Measurements from ENCODE around the gene FAM135A. TPM values are rescaled to one million over a fixed set of nuclear protein-coding genes. Genes with fewer than 3 reads are reported as not detected.

FAM135A gene
- total RNA-seq, 3 donors from 2014 or later, result 42.1 to 63.3 (median 56.3) TPM

DNA sequence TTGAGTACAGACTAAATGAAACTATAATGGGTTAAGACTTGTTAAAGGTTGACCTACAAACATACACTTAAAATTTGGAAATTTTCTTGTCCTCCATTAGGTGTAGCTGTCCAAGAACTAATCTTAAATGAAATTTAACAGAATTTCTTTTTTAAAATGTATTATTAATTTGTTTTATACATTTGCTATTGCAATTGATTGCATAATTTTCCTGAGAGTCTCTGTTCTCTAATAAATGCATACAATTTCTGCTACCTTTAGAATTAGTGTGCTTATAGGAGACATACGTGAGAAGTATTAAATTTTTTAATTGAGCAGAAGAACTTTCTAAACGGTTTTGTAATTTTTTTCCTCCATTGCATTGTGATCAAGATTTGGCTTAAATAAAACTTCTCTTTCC, 1.5 kb downstream of the FAM135A start:
- Histone ChIP-seq H3K9me3 (no peaks in the 10 kb centered on the region), H3K4me1 (ENCODE audit: low read depth) (peaks cover 19% of the 10 kb centered on the region), H3K4me3 (peak overlapping the region; percentile 84), H3K36me3 (ENCODE audit: low read depth) (no peaks in the 10 kb centered on the region)
- intact Hi-C loops (cut with DNase I, micrococcal nuclease), result no loop called here
- DNase-seq (no peak), ATAC-seq (no peak)
- TF ChIP-seq, protein P1, sequence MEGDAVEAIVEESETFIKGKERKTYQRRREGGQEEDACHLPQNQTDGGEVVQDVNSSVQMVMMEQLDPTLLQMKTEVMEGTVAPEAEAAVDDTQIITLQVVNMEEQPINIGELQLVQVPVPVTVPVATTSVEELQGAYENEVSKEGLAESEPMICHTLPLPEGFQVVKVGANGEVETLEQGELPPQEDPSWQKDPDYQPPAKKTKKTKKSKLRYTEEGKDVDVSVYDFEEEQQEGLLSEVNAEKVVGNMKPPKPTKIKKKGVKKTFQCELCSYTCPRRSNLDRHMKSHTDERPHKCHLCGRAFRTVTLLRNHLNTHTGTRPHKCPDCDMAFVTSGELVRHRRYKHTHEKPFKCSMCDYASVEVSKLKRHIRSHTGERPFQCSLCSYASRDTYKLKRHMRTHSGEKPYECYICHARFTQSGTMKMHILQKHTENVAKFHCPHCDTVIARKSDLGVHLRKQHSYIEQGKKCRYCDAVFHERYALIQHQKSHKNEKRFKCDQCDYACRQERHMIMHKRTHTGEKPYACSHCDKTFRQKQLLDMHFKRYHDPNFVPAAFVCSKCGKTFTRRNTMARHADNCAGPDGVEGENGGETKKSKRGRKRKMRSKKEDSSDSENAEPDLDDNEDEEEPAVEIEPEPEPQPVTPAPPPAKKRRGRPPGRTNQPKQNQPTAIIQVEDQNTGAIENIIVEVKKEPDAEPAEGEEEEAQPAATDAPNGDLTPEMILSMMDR (IDR thresholded peaks at IDR 0.05), result no peak

DNA sequence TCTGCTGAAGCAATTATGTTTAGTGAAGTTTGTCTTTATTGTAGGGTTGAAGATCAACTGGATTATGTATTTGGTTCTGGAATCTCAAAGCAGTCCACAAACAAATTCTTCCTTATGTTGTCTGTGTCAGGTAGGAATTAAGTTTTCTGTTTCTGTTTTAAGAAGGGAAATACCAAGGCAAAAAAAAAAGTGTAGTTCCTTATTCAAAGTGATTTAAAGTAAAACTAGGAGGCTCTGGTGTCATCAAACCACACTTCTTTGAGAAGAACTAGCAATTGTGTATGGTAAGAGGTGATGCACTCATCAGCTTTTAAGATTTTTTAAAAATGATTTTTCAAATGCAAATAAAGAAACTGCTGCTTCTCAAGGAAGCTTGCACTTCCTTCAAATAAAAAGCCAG, 1.9 kb downstream of the FAM135A start:
- no peak for ATAC-seq

DNA sequence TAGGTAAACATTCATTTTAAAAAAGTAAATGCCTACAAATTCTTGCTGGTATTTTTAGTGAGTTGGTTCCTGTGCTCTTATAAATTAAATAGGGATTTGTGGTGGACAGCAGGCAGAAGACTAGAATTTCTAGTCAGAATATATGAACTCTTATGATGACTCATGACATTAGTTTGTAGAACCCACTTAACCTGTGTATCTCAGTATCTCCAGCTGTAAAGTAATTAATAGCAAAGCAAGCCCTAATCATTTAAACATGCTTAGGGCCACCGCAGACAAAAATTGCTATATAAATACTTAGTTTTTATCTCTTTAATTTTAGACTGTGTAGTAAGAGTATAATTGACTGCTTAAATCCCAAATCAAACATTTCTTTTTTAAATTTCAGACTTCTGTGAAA, 2.4 kb downstream of the FAM135A start:
- no peaks in the 10 kb centered on the region for H3K36me3 ChIP-seq (ENCODE audit: low read depth)
- H3K4me1 ChIP-seq (ENCODE audit: low read depth), result peaks cover 19% of the 10 kb centered on the region
- TF ChIP-seq, protein P1 (IDR thresholded peaks at IDR 0.05), result no peak
- DNase-seq (no peak), ATAC-seq (no peak)
- intact Hi-C loops (cut with DNase I, micrococcal nuclease), result no loop called here
- H3K9me3 ChIP-seq, result no peaks in the 10 kb centered on the region
- no peak overlapping the region for H3K4me3 ChIP-seq

More for the DNA sequence above, 1.9 kb downstream of the FAM135A start:
- no peak overlapping the region for H3K4me3 ChIP-seq
- TF ChIP-seq, protein P1 (IDR thresholded peaks at IDR 0.05), result no peak
- peaks cover 19% of the 10 kb centered on the region for H3K4me1 ChIP-seq (ENCODE audit: low read depth)
- no peak for DNase-seq
- no peaks in the 10 kb centered on the region for H3K36me3 ChIP-seq (ENCODE audit: low read depth)
- intact Hi-C loops (cut with DNase I, micrococcal nuclease), result no loop called here
- H3K9me3 ChIP-seq, result no peaks in the 10 kb centered on the region

DNA sequence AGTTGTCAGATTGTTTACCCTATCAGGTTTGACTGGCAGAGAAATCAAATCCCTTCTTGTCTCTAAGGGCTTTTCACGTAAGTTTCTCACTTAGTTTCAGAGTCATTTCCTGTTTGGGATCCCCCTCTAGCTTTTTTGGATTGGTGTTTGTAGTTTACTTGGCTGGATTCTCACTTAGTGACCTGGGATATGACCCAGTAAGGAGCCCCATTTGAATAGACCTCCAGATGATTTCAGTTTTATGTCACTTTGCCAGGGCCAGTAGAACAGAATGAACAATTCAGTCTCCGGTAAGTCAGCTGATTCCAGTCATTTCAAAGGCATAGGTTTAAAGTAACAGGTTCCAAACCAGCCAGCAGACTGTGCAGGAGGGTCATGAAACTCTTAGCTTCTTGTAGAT, 8.2 kb downstream of the FAM135A start:
- intact Hi-C loops (cut with DNase I, micrococcal nuclease), result loop anchor here in 1 of 2 donors (10.0 kb wide), 1 partner anchor 47 kb away; no protein-coding TSS in a partner anchor
- ATAC-seq (no peak), DNase-seq (no peak)
- Histone ChIP-seq H3K36me3 (ENCODE audit: low read depth) (no peaks in the 10 kb centered on the region), H3K4me1 (ENCODE audit: low read depth) (peaks cover 5% of the 10 kb centered on the region), H3K9me3 (no peaks in the 10 kb centered on the region), H3K4me3 (no peak overlapping the region)
- TF ChIP-seq, protein P1 (IDR thresholded peaks at IDR 0.05), result no peak

DNA sequence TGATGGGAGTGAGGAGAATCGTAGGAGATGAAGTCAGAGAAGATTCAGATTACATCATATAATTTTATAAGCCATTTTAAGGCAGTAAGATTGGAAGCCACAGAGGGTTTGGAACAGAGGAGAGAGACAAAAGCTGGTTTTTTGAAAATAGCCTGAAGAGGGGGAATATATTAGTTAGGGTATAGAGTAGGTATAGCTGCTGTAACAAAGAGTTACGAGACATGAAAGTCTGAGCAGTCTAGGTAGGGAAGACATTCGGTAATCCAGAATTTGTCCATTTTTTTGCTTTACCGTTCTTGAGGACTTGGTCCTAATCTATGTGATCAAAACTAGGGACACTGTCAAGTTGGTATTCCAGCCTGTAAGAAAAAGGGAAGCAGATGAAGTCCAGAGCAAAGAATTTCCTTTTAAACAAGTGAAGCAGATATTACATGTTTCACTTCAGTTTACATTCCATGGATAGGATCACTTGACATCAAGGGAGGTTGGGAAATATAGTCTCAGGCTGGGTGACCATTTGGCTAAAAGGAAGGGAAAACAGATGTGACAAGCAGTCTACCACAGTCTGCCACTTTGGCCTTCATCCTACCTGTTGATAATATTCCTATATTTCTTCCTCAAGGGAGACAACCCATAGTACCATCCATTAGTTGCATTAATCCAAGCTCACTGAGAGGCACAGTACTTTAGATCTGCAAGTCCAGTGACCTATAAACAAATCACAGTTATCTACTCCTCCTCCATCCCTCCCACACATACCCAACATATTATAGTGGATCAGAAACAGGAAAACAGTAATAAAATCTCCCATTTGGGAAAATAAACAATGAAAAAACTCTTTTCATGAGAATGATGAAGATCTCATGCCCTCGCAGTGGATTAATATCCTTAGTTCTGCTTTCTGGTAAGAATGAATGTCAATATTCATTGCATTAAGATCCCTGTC, 10.2 kb downstream of the FAM135A start:
- H3K9me3 ChIP-seq, result no peaks in the 10 kb centered on the region
- no peaks in the 10 kb centered on the region for H3K36me3 ChIP-seq (ENCODE audit: low read depth)
- peaks cover 9% of the 10 kb centered on the region for H3K4me1 ChIP-seq (ENCODE audit: low read depth)
- ATAC-seq (no peak), DNase-seq (no peak)
- TF ChIP-seq, protein P1 (IDR thresholded peaks at IDR 0.05), result no peak
- H3K4me3 ChIP-seq, result no peak overlapping the region
- intact Hi-C loops (cut with DNase I, micrococcal nuclease), result loop anchor here in 1 of 2 donors (10.0 kb wide), 1 partner anchor 49 kb away; no protein-coding TSS in a partner anchor
